ENCODE measurements around the gene EXOSC5. TPM values are rescaled to one million over a fixed set of nuclear protein-coding genes. Genes with fewer than 3 reads are reported as not detected.

Gene EXOSC5
- total and polyA plus RNA-seq, 9 of the 15 experiments (the other 6 are each of a cell fraction or from before 2014, with no cell fraction given) = 10.9 to 75.5 (median 37.8) TPM

GRCh38 chr19:41352609-41353465 lies 44.3 kb downstream of the EXOSC5 start (continued):
- TF ChIP-seq ZC3H11A (IDR thresholded peaks at IDR 0.05; ENCODE audit: low read depth, low read length) (no peak), NFYB (IDR thresholded peaks at IDR 0.05; ENCODE audit: extremely low read depth, insufficient read length) (no peak), ZNF778 (CRISPR knock-in tag; IDR thresholded peaks at IDR 0.05) (no peak), ZNF644 (tag; IDR thresholded peaks at IDR 0.05; ENCODE audit: low read depth) (no peak), HCFC1 (IDR thresholded peaks at IDR 0.05; ENCODE audit: low read depth, low read length) (peak; percentile 48), TEAD1 (CRISPR knock-in tag; IDR thresholded peaks at IDR 0.05) (peak in 1 of 2 experiments; percentile 52; a peak in 1 of 4 replicates), HDAC1 (IDR thresholded peaks at IDR 0.05) (peak in 1 of 2 experiments; percentile 18; a peak in 1 of 4 replicates), MTA1 (IDR thresholded peaks at IDR 0.05; ENCODE audit: borderline replicate concordance) (no peak), ZNF436 (CRISPR knock-in tag; IDR thresholded peaks at IDR 0.05) (peak; percentile 95), NFRKB (IDR thresholded peaks at IDR 0.05; ENCODE audit: low read depth) (peak; percentile 29; the same call in 1 of the 2 replicates), THRB (CRISPR knock-in tag; conservative IDR thresholded peaks at IDR 0.05) (no peak), TEAD4 (IDR thresholded peaks at IDR 0.05; ENCODE audit: low read length) (no peak), TEAD4 (CRISPR knock-in tag; IDR thresholded peaks at IDR 0.05; ENCODE audit: borderline replicate concordance) (no peak), FIP1L1 (IDR thresholded peaks at IDR 0.05; ENCODE audit: low read depth, low read length, poor library complexity, severe bottlenecking) (peak; percentile 53), PHB (CRISPR knock-in tag; IDR thresholded peaks at IDR 0.05) (no peak), ETS1 (conservative IDR thresholded peaks at IDR 0.05; ENCODE audit: control insufficient read depth, low read depth, low read length) (peak; percentile 27; the same call in 1 of the 2 replicates), YBX1 (IDR thresholded peaks at IDR 0.05) (no peak), BMI1 (IDR thresholded peaks at IDR 0.05; ENCODE audit: low read length) (no peak), CHD1 (IDR thresholded peaks at IDR 0.05; ENCODE audit: low read length) (peak; percentile 91), KAT7 (CRISPR knock-in tag; IDR thresholded peaks at IDR 0.05; ENCODE audit: borderline replicate concordance) (no peak; the same call in 1 of the 2 replicates), VEZF1 (CRISPR knock-in tag; IDR thresholded peaks at IDR 0.05) (peak; percentile 89), POLR2G (IDR thresholded peaks at IDR 0.05; ENCODE audit: low read depth, low read length) (peak; percentile 83), TRIM28 (IDR thresholded peaks at IDR 0.05) (no peak), TARDBP (IDR thresholded peaks at IDR 0.05) (peak; percentile 36; the same call in 1 of the 2 replicates), MYC (IDR thresholded peaks at IDR 0.05; ENCODE audit: low read depth, low read length) (peak; percentile 95), MYC (CRISPR knock-in tag; IDR thresholded peaks at IDR 0.05; ENCODE audit: borderline replicate concordance, low read depth) (peak; percentile 87; the same call in 1 of the 2 replicates), ZFP36 (IDR thresholded peaks at IDR 0.05; ENCODE audit: low read depth, low read length, partially characterized antibody) (peak; percentile 99)
